ENCODE measurements around the gene BAZ1A.

BAZ1A gene, protein sequence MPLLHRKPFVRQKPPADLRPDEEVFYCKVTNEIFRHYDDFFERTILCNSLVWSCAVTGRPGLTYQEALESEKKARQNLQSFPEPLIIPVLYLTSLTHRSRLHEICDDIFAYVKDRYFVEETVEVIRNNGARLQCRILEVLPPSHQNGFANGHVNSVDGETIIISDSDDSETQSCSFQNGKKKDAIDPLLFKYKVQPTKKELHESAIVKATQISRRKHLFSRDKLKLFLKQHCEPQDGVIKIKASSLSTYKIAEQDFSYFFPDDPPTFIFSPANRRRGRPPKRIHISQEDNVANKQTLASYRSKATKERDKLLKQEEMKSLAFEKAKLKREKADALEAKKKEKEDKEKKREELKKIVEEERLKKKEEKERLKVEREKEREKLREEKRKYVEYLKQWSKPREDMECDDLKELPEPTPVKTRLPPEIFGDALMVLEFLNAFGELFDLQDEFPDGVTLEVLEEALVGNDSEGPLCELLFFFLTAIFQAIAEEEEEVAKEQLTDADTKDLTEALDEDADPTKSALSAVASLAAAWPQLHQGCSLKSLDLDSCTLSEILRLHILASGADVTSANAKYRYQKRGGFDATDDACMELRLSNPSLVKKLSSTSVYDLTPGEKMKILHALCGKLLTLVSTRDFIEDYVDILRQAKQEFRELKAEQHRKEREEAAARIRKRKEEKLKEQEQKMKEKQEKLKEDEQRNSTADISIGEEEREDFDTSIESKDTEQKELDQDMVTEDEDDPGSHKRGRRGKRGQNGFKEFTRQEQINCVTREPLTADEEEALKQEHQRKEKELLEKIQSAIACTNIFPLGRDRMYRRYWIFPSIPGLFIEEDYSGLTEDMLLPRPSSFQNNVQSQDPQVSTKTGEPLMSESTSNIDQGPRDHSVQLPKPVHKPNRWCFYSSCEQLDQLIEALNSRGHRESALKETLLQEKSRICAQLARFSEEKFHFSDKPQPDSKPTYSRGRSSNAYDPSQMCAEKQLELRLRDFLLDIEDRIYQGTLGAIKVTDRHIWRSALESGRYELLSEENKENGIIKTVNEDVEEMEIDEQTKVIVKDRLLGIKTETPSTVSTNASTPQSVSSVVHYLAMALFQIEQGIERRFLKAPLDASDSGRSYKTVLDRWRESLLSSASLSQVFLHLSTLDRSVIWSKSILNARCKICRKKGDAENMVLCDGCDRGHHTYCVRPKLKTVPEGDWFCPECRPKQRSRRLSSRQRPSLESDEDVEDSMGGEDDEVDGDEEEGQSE (N-terminal part only)

DNA sequence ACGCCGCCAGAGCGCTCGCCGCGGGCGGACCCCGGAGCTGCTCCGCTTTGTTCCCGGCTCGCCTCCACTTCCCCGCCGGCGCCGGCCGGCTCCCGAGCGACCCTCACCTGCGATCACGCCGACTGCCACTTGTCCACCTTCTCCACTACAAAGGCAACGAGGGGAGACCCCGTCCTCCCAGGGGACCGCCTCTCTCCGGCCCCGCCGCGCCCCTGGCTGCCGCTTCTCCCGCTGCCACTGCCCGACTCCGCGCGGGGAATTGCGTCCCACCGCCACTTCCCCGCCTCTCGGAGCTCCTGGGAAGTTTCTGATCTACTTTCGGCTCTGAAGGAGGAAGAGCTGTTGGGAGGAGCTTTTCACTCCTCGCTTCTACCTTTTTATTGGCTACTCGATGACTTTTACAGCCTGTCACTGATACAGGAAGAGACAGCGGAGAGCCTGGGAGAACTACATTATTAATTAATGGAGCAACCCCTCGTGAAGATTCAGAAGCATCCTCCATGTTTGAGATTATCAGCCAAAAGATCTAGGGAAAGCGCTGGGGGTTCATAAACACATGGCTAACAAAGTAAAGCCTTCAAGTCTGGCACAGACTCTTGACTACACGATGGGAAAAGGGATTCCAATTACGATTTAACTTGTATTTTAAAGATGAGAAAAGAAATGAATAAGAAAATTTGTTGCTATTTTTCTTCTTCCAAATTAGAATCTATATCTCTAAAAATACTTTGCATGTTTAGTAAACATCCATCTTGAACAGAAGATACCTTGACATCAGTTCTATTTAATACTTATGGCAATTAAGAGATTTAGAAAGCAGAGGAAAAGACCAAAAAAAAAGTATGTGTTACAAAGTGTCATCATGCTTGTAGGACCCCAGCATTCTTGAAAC is at the start of gene BAZ1A:
BAZ1A (minus strand) TSS at position 330 of the 892 bp plus-strand sequence. CDS start 756 bp downstream, outside the sequence.
- peak; percentile 46 for DNase-seq (ENCODE audit: low spot score)
- H3K27me3 Mint-ChIP-seq (ENCODE audit: low read depth): no peaks in the 10 kb centered on the region
- peak within 1 kb of the TSS; percentile 98 for H3K27ac Mint-ChIP-seq
- H3K9me3 Mint-ChIP-seq: no peaks in the 10 kb centered on the region
- peaks cover 18% of the 10 kb centered on the region for H3K36me3 Mint-ChIP-seq (ENCODE audit: low read depth)
- H3K4me3 Mint-ChIP-seq: peak within 1 kb of the TSS; percentile 98
- peaks cover 21% of the 10 kb centered on the region for H3K4me1 Mint-ChIP-seq (ENCODE audit: low read depth)

DNA sequence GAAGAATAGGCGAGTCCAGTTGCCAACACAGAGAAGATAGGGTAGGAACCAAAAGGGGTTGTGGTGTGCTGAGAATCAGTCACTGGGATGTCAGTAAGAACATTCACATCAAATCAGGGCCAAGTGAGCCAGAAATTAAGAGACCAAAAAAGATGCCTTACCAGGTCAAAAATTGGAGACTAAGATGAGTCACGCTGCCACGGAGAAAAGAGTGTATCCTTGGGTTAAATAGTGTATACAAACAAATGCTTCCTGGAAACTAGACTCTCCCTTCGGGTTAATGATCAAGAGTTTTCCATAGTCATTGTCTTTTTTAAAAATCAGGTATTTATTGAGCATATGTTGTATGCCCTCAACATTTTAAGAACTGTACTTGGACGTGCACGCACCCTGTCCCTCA is 45.2 kb upstream of the BAZ1A start:
- Mint-ChIP-seq H3K4me3 (no peak overlapping the region), H3K27me3 (ENCODE audit: low read depth) (no peaks in the 10 kb centered on the region), H3K4me1 (ENCODE audit: low read depth) (no peaks in the 10 kb centered on the region), H3K27ac (no peak overlapping the region), H3K9me3 (no peaks in the 10 kb centered on the region), H3K36me3 (ENCODE audit: low read depth) (no peaks in the 10 kb centered on the region)
- DNase-seq (ENCODE audit: low spot score): no peak

DNA sequence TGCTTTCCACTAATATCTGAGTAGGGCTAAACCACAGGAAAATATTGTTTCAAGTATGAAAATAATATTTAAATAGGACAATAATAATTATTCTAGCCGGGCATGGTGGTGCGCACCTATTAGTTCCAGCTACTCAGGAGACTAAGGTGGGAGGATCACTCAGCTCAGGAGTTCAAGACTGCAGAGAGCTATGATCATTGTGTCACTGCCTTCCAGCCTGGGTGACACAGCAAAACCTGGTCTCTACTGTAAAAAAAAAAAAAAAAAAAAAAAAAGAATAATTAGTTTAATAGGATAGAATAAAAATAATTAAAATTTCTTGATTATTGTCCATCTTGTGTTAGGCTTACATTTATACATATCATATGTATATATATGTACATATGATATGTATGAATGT is 38.5 kb upstream of the BAZ1A start:
- H3K27me3 Mint-ChIP-seq (ENCODE audit: low read depth): no peaks in the 10 kb centered on the region
- no peak overlapping the region for H3K27ac Mint-ChIP-seq
- no peak overlapping the region for H3K4me3 Mint-ChIP-seq
- H3K4me1 Mint-ChIP-seq (ENCODE audit: low read depth): no peaks in the 10 kb centered on the region
- no peaks in the 10 kb centered on the region for H3K36me3 Mint-ChIP-seq (ENCODE audit: low read depth)
- no peak for DNase-seq (ENCODE audit: low spot score)
- H3K9me3 Mint-ChIP-seq: no peaks in the 10 kb centered on the region

DNA sequence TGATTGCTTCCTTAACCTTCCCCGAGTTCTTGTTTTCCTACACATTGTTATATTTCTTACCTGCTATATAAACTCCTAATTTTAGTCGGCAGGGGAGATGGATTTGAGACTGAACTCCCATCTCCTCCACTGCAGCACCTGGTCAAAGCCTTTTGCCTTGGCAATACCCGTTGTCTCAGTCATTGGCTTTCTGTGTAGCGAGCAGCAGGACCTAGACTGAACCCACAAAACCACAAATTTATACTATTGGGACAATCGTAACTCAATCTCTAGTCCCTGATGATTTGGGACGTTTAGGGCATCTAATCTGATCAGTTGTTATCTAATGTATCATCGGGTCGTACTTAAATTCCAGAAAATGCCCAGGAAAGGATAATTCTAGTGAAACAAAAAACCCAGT is 37.8 kb upstream of the BAZ1A start:
- H3K27ac Mint-ChIP-seq: no peak overlapping the region
- no peaks in the 10 kb centered on the region for H3K36me3 Mint-ChIP-seq (ENCODE audit: low read depth)
- no peaks in the 10 kb centered on the region for H3K9me3 Mint-ChIP-seq
- H3K4me1 Mint-ChIP-seq (ENCODE audit: low read depth): no peaks in the 10 kb centered on the region
- DNase-seq (ENCODE audit: low spot score): no peak
- H3K27me3 Mint-ChIP-seq (ENCODE audit: low read depth): no peaks in the 10 kb centered on the region
- no peak overlapping the region for H3K4me3 Mint-ChIP-seq

DNA sequence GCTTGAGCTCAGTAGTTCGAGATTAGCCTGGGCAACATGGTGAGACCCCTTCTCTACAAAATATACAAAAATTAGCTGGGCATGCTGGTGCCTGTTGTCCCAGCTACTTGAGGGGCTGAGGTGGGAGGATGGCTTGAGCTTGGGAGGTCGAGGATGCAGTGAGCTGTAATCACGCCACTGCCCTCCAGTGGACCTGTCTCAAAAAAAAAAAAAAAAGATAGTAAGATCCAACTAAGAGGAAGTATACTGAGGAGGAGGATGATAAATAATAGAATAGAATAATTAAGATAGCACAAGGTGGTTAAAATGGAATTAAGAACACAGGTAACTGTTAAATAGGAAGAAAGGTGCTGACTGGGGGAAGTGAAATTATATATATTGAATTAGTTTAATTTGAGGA is 37.0 kb upstream of the BAZ1A start:
- Mint-ChIP-seq H3K27me3 (ENCODE audit: low read depth) (no peaks in the 10 kb centered on the region), H3K36me3 (ENCODE audit: low read depth) (no peaks in the 10 kb centered on the region), H3K27ac (no peak overlapping the region), H3K4me1 (ENCODE audit: low read depth) (no peaks in the 10 kb centered on the region), H3K9me3 (no peaks in the 10 kb centered on the region), H3K4me3 (no peak overlapping the region)
- no peak for DNase-seq (ENCODE audit: low spot score)

DNA sequence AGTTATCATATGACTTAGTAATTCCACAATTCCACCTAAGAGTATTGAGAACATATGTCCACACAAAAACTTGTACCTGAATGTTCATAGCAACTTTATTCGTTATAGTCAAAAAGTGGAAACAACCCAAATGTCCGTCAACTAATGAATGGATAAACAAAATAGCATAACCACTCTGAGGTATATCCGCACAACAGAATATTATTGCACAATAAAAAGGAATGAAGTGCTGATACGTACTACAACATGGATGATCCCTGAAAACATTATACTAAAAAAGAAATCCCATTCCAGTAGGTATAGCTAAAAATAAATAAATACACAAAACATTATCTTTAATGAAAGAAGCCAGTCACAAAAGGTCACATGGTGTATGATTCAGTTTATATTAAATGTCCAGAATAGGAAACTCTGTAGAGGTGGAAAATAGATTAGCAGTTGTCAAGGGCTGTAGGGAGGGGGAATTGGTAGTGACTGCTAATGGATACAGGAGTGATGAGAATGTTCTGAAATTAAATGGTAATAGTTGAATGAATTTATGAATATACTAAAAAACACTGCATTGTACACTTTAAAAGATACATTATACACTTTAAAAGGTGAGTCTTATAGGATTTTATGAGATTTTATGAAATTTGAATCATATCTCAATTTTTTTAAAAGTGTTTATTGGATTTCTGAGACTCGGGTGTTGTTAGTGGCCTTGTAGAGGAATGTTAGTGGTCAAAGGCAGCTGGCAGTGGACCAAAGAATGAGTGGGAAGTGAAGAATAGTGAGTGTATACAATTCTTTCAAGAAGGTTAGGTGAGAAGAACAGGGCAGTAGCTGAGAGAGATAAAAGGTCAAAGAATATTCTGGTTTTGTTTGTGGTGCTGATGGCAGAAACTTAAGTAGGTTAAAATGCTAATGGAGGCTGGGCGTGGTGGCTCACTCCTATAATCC is 36.3 kb upstream of the BAZ1A start:
- Mint-ChIP-seq H3K9me3 (no peaks in the 10 kb centered on the region), H3K4me3 (no peak overlapping the region), H3K36me3 (ENCODE audit: low read depth) (no peaks in the 10 kb centered on the region), H3K27me3 (ENCODE audit: low read depth) (no peaks in the 10 kb centered on the region), H3K4me1 (ENCODE audit: low read depth) (no peaks in the 10 kb centered on the region), H3K27ac (no peak overlapping the region)
- DNase-seq (ENCODE audit: low spot score): no peak

DNA sequence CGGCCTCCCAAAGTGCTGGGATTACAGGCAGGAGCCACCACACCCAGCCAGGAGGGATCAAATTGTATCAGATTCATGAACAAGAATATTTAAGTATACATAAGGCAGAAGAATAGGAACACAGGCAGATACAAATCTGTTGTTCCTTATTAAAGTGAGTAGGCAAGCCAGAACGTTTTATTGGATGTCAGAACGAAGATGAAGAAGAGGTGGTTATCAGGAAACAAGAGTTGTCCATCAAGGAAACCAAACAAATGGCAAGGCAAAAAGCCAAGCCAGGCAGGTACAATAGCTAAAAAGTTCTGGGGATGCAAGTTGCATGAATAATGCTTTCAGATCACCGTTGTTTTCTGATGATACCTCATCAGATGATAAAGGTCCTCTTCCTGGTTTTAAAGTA is 31.1 kb upstream of the BAZ1A start:
- Mint-ChIP-seq H3K27ac (no peak overlapping the region), H3K27me3 (ENCODE audit: low read depth) (no peaks in the 10 kb centered on the region), H3K9me3 (no peaks in the 10 kb centered on the region), H3K4me3 (no peak overlapping the region), H3K4me1 (ENCODE audit: low read depth) (no peaks in the 10 kb centered on the region), H3K36me3 (ENCODE audit: low read depth) (no peaks in the 10 kb centered on the region)
- DNase-seq (ENCODE audit: low spot score): no peak

DNA sequence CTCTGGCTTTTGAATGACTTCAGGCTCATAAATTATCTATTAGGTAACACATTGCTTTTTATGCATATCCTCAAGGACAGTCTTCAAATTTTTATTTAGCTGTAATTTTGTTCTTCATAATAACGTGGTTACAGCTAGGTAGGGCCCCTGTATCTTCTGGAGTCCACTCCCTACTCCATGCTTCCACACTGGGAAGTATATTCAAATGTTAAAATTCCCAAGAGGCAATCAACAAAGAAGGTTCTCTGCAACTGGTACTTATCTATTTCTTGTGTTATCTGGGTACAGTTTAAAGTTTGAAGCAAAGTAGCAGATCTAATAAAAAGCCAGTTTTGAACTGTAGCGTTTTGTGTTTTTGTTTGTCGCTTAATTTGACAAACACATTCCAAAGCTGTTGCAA is 20.1 kb upstream of the BAZ1A start:
- Mint-ChIP-seq H3K4me3 (no peak overlapping the region), H3K27me3 (ENCODE audit: low read depth) (no peaks in the 10 kb centered on the region), H3K36me3 (ENCODE audit: low read depth) (no peaks in the 10 kb centered on the region), H3K9me3 (no peaks in the 10 kb centered on the region), H3K27ac (no peak overlapping the region), H3K4me1 (ENCODE audit: low read depth) (peaks cover 3% of the 10 kb centered on the region)
- DNase-seq (ENCODE audit: low spot score): no peak

DNA sequence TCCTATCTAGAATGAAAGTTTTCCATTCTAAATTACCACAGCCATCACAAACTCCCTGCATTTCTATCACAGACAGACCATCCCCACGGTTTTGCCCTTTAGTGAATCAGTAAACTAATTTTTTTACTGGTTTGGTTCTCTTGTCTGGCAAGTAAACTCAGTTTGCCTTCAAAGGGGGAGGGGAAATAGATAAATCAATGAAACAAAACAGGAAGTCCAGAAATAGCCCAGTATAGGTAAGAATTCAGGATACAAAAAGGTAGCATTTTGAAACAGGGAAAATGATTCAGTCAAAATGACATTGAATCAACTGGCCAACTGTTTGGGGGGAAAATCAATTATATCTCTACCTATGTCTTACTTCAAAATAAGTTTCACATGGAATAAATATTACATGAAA is 15.8 kb upstream of the BAZ1A start:
- H3K4me3 Mint-ChIP-seq: no peak overlapping the region
- H3K27me3 Mint-ChIP-seq (ENCODE audit: low read depth): no peaks in the 10 kb centered on the region
- peaks cover 3% of the 10 kb centered on the region for H3K4me1 Mint-ChIP-seq (ENCODE audit: low read depth)
- H3K9me3 Mint-ChIP-seq: no peaks in the 10 kb centered on the region
- no peak overlapping the region for H3K27ac Mint-ChIP-seq
- no peaks in the 10 kb centered on the region for H3K36me3 Mint-ChIP-seq (ENCODE audit: low read depth)
- DNase-seq (ENCODE audit: low spot score): no peak

DNA sequence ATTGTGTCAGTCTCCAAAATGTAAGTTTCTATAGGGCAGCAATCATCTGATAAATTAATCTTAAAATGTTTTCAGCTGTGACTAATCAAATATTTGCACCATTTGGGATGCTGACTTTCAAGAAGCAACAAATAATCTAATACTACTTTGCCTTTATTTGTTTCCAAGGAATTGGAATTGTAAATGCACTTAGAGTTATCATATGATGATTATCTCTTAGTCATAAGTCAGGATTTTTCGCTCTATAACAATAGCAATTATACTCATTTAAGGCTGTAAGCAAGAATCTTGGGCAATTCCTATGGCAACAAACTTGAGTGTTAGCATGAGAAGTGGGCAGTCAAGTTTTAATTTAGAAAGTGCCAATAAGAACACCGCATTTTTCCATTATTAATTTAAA is 13.0 kb upstream of the BAZ1A start:
- Mint-ChIP-seq H3K36me3 (ENCODE audit: low read depth) (no peaks in the 10 kb centered on the region), H3K27ac (no peak overlapping the region)

DNA sequence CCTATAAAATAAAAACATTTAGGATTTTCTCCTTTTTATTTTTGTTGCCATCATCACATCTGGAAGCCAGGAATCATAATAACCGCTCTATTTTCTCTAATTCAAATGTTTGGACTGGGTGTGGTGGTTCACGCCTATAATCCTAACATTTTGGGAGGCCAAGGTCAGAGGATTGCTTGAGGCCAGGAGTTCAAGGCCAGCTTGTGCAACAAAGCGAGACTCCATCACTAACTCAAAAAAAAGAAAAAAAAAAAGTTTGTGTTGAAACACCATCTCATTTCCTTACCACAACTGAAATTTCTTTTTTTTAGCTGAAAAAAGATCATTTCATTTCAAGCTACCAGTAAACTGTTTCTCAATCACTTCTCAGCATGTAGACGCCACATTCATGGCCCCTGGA is 8.8 kb upstream of the BAZ1A start:
- no peaks in the 10 kb centered on the region for H3K27me3 Mint-ChIP-seq (ENCODE audit: low read depth)
- H3K27ac Mint-ChIP-seq: no peak overlapping the region
- H3K9me3 Mint-ChIP-seq: no peaks in the 10 kb centered on the region
- DNase-seq (ENCODE audit: low spot score): no peak
- H3K4me1 Mint-ChIP-seq (ENCODE audit: low read depth): no peaks in the 10 kb centered on the region
- no peaks in the 10 kb centered on the region for H3K36me3 Mint-ChIP-seq (ENCODE audit: low read depth)
- no peak overlapping the region for H3K4me3 Mint-ChIP-seq

More for the DNA sequence above, 13.0 kb upstream of the BAZ1A start:
- no peak for DNase-seq (ENCODE audit: low spot score)
- Mint-ChIP-seq H3K27me3 (ENCODE audit: low read depth) (no peaks in the 10 kb centered on the region), H3K9me3 (no peaks in the 10 kb centered on the region), H3K4me1 (ENCODE audit: low read depth) (peaks cover 3% of the 10 kb centered on the region), H3K4me3 (no peak overlapping the region)

DNA sequence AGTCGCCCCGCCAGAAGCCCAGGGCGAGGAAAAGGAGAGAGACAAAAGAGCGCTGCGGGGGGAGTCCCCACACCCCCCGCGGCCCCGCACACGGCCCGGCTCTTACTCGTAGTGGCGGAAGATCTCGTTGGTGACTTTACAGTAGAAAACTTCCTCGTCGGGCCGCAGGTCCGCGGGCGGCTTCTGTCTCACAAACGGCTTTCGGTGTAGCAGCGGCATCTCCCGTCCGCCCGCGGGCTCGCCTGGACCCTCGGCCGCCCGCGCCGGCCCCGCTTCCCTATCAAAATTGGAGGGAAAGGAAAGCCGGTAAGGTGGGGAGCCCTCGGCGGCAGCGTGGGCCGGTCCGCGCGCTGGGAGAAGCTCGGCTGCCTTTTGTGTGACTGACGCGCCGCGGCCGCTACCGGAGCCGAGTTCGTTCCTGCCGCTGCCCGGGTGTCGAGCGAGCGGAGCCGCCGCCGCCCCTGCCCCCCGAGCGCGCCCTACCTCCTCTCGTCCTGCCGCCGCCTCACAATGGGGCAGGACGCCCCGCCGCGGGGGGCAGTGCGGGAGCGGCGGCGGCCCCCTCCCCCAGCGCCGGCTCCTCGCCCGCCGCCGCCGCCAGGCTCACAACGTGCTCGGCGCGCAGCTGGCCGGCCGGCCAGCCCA is 652 bp downstream of the BAZ1A start:
- peaks cover 22% of the 10 kb centered on the region for H3K36me3 Mint-ChIP-seq (ENCODE audit: low read depth)
- no peaks in the 10 kb centered on the region for H3K9me3 Mint-ChIP-seq
- DNase-seq (ENCODE audit: low spot score): no peak
- H3K27me3 Mint-ChIP-seq (ENCODE audit: low read depth): no peaks in the 10 kb centered on the region
- peak overlapping the region; percentile 85 for H3K4me3 Mint-ChIP-seq
- peak overlapping the region; percentile 95 for H3K27ac Mint-ChIP-seq
- peaks cover 25% of the 10 kb centered on the region for H3K4me1 Mint-ChIP-seq (ENCODE audit: low read depth)
